AG04449 (cell line): ENCODE results near the gene IFRD2.
"Not testable (repeated sequence)": the region's sequence is repeated elsewhere in the genome, so short reads cannot be mapped to it uniquely, and the experiment has no call there.

Source experiments
- CTCF ChIA-PET: fragments of 350-600 bp; formaldehyde crosslinking; extraction: SDS; loops from one replicate; lab custom pipeline; 2021; ENCODE audit warnings: antibody characterized with exemption; lab: Yijun Ruan, JAX
- POLR2A ChIA-PET: fragments of 400-600, 350-600 bp; formaldehyde crosslinking; extraction: SDS; loops from one replicate; lab custom pipeline; 2020; ENCODE audit warnings: antibody characterized with exemption, inconsistent platforms; lab: Yijun Ruan, JAX
- DNase-seq: peaks from one replicate; pipeline ENCODE4 v3.0.0-alpha.2; 2010; ENCODE audit warnings: low read depth, low spot score
- H3K4me3 ChIP-seq: 2 replicates; pipeline ENCODE4 v1.5.1; 2011; ENCODE audit warnings: low read depth, mild to moderate bottlenecking, control low read depth, low read length
- CTCF ChIP-seq: IDR thresholded peaks from one replicate; pipeline ENCODE4 v1.5.1; 2011; ENCODE audit warnings: mild to moderate bottlenecking, moderate library complexity, low read length, control low read depth, inconsistent platforms; ENCODE audit not compliant: insufficient read depth; ENCODE audit errors: missing control alignments

Gene IFRD2

GRCh38 chr3:50275996-50276761 lies 16.1 kb downstream of the IFRD2 start:
- H3K4me3 ChIP-seq = no peak overlapping the region
- CTCF ChIA-PET = interaction anchor here (0.8 to 40.0 kb wide), 8 partner anchors 10 to 87 kb away, joined by 3 to 1609 read pairs (median 6); partner anchors contain the start of genes GNAI2, GNAT1, HYAL3 and NAA80
- DNase-seq = no peak
- POLR2A ChIA-PET = no interaction called here
- no peak for TF ChIP-seq CTCF

GRCh38 chr3:50275141-50275995 lies 16.9 kb downstream of the IFRD2 start:
- no peak for TF ChIP-seq CTCF
- ChIA-PET CTCF (interaction anchor here (0.8 to 40.0 kb wide), 20 partner anchors 8 to 86 kb away, joined by 3 to 1609 read pairs (median 6); partner anchors contain the start of genes GNAI2, GNAT1, HYAL3 and IFRD2), POLR2A (no interaction called here)
- DNase-seq = no peak
- no peak overlapping the region for H3K4me3 ChIP-seq

GRCh38 chr3:50274371-50275104 lies 17.7 kb downstream of the IFRD2 start:
- CTCF ChIA-PET = interaction anchor here (0.8 to 40.0 kb wide), 20 partner anchors 8 to 85 kb away, joined by 3 to 1609 read pairs (median 6); partner anchors contain the start of genes GNAI2, GNAT1, HYAL3 and IFRD2
- no peak for DNase-seq
- POLR2A ChIA-PET = no interaction called here
- H3K4me3 ChIP-seq = no peak overlapping the region
- TF ChIP-seq CTCF = peak; percentile 83

GRCh38 chr3:50273689-50274065 lies 18.6 kb downstream of the IFRD2 start:
- DNase-seq = no peak
- no peak overlapping the region for H3K4me3 ChIP-seq
- ChIA-PET CTCF (interaction anchor here (1.0 to 40.0 kb wide), 4 partner anchors 9 to 80 kb away, joined by 3 to 1609 read pairs (median 154); partner anchors contain the start of genes GNAI2 and GNAT1), POLR2A (no interaction called here)
- no peak for TF ChIP-seq CTCF

- ChIA-PET POLR2A (no interaction called here), CTCF (interaction anchor here (0.8 to 40.0 kb wide), 7 partner anchors 9 to 101 kb away, joined by 3 to 1609 read pairs (median 4); partner anchors contain the start of genes GNAI2 and GNAT1)
- TF ChIP-seq CTCF = peak; percentile 98
- peak overlapping the region; percentile 52 for H3K4me3 ChIP-seq
- DNase-seq = no peak
These were observed 19.1 kb downstream of the IFRD2 start for GRCh38 chr3:50272911-50273688.

GRCh38 chr3:50272538-50272910 lies 19.7 kb downstream of the IFRD2 start:
- POLR2A ChIA-PET, H3K4me3 ChIP-seq, DNase-seq: not testable (repeated sequence)
- CTCF ChIA-PET = interaction anchor here (0.6 to 40.0 kb wide), 8 partner anchors 9 to 101 kb away, joined by 3 to 1609 read pairs (median 4); partner anchors contain the start of genes GNAI2, GNAT1 and IFRD2
